DND-41 (cell line): ENCODE results near the gene CACNB4.

Experiments
- ATAC-seq: fragments of 200-7000 bp; cut with Tn5 transposase; 3 replicates; pipeline ENCODE4 v1.9.1; 2021; ENCODE audit warnings: low read depth; ENCODE audit not compliant: insufficient read depth
- DNase-seq: peaks from one replicate; pipeline ENCODE4 v3.0.0-alpha.2; 2020
- H2AFZ ChIP-seq: 2 replicates; pipeline ENCODE4 v1.6.0; 2012; ENCODE audit warnings: low read depth, low read length
- H3K27ac ChIP-seq: 2 replicates; pipeline ENCODE4 v1.5.1; 2012; ENCODE audit warnings: low read length, inconsistent platforms
- H3K27me3 ChIP-seq: fragments of 200-600 bp; sonication (generic); 2 replicates; pipeline ENCODE4 v1.6.0; 2012; ENCODE audit warnings: low read length, mild to moderate bottlenecking, inconsistent platforms; ENCODE audit not compliant: insufficient read depth, poor library complexity
- H3K36me3 ChIP-seq: 2 replicates; pipeline ENCODE4 v1.5.1; 2012; ENCODE audit warnings: low read length, inconsistent platforms; ENCODE audit not compliant: insufficient read depth
- H3K4me1 ChIP-seq: 2 replicates; pipeline ENCODE4 v1.5.1; 2012; ENCODE audit warnings: mild to moderate bottlenecking, low read length; ENCODE audit not compliant: insufficient read depth
- H3K4me2 ChIP-seq: 2 replicates; pipeline ENCODE4 v1.6.0; 2012; ENCODE audit warnings: mild to moderate bottlenecking, moderate library complexity, low read length, inconsistent platforms; ENCODE audit not compliant: insufficient read depth
- H3K4me3 ChIP-seq, 2 experiments: fragments of 200-600 bp in 1 of 2; shearing (Covaris generic) in 1 of 2; 2 replicates each; pipeline ENCODE4 v1.5.1; 2012 to 2016; ENCODE audit warnings: inconsistent platforms in 2 of 2, low read length in 2 of 2, mild to moderate bottlenecking in 2 of 2, low read depth in 1 of 2, moderate library complexity in 1 of 2
- H3K79me2 ChIP-seq: 2 replicates; pipeline ENCODE4 v1.6.0; 2012; ENCODE audit warnings: low read length, inconsistent platforms; ENCODE audit not compliant: insufficient read depth
- H3K9ac ChIP-seq: 2 replicates; pipeline ENCODE4 v1.6.0; 2012; ENCODE audit warnings: low read depth, mild to moderate bottlenecking, inconsistent platforms, low read length, moderate library complexity
- H3K9me3 ChIP-seq: 2 replicates; pipeline ENCODE4 v1.5.1; 2012; ENCODE audit warnings: low read length, moderate library complexity, mild to moderate bottlenecking, inconsistent platforms; ENCODE audit not compliant: insufficient read depth, severe bottlenecking
- H4K20me1 ChIP-seq: 2 replicates; pipeline ENCODE4 v1.6.0; 2012; ENCODE audit warnings: low read length; ENCODE audit not compliant: insufficient read depth
- CTCF ChIP-seq: IDR thresholded peaks from 2 replicates; pipeline ENCODE4 v1.5.1; 2012; ENCODE audit warnings: borderline replicate concordance, low read length, moderate library complexity, mild to moderate bottlenecking; ENCODE audit not compliant: poor library complexity, severe bottlenecking; ENCODE audit errors: extremely low read depth
- EZH2 ChIP-seq: IDR thresholded peaks from 3 replicates; pipeline ENCODE4 v1.6.1; 2012; ENCODE audit warnings: borderline replicate concordance, low read depth, mild to moderate bottlenecking, moderate library complexity, low read length, inconsistent platforms; ENCODE audit not compliant: severe bottlenecking

The CACNB4 gene

DNA sequence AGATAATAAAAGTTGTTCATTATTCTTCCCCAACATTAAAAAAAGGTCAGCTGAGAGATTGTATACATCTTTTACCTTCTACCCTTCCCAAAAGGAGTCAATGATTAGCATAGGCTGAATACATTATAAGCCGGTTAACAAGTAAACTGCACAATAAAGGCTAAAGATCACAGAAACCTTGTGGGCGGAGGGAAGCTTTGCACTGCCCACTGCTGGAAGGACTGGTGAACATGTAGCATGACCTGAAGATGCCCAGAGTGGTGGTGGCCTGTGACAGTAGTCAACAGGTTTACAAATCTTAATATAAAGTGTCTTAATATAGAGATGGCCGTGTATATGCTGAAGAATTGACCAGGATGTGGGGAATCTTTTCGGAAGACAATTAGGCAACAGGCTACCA lies 306.3 kb downstream of the CACNB4 start:
- Histone ChIP-seq H3K79me2 (no peaks in the 10 kb centered on the region), H3K27ac (no peak overlapping the region), H3K4me2 (no peak overlapping the region), H3K9me3 (no peaks in the 10 kb centered on the region), H3K4me1 (no peaks in the 10 kb centered on the region), H3K27me3 (no peaks in the 10 kb centered on the region), H3K4me3 (no peak overlapping the region), H2AFZ (no peak overlapping the region), H3K9ac (no peak overlapping the region), H3K36me3 (peaks cover 12% of the 10 kb centered on the region; the same call in 1 of the 2 replicates), H4K20me1 (no peaks in the 10 kb centered on the region)
- TF ChIP-seq CTCF = peak; percentile 7
- TF ChIP-seq EZH2 = no peak
- ATAC-seq (no peak), DNase-seq (no peak)

DNA sequence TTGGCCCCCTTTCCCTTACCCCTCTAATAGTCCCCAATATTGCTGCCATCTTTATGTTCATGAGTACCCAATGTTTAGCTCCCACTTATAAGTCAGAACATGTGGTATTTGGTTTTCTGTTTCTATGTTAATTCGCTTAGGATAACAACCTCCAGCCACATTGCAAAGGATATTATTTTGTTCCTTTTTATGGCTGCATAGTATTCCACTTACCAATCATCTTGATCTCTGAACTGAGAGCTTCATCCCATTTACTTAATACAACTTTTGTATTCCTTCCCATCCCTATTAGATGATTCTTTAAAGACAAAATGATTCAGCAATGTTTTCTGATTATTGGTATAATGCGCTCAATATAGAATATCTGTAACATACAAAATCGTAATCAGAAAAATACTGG lies 307.3 kb downstream of the CACNB4 start:
- Histone ChIP-seq H3K9me3 (no peaks in the 10 kb centered on the region), H3K4me2 (no peak overlapping the region), H3K27me3 (no peaks in the 10 kb centered on the region), H3K4me3 (no peak overlapping the region), H4K20me1 (no peaks in the 10 kb centered on the region), H3K36me3 (peaks cover 12% of the 10 kb centered on the region; the same call in 1 of the 2 replicates), H2AFZ (no peak overlapping the region), H3K9ac (no peak overlapping the region), H3K27ac (no peak overlapping the region), H3K4me1 (no peaks in the 10 kb centered on the region), H3K79me2 (no peaks in the 10 kb centered on the region)
- TF ChIP-seq EZH2 (no peak), CTCF (no peak)
- DNase-seq (no peak), ATAC-seq (no peak)

DNA sequence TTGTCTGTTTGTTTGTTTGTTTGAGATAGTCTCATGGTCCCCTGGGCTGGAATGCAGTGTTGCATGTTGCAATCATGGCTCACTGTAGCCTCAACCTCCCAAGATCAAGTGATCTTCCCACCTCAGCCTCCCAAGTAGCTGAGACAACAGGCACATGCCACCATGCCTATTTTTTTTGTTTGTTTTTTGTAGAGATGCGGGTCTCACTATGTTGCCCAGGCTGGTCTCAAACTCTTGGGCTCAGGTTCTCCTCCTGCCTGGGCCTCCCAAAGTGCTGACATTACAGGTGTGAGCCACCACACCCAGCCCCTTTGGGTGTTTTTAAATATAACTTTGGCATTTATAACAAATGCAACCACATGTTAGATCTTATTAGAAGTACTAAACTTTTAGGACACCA lies 308.2 kb downstream of the CACNB4 start:
- Histone ChIP-seq H3K27me3 (no peaks in the 10 kb centered on the region), H3K4me1 (no peaks in the 10 kb centered on the region), H3K27ac (no peak overlapping the region), H3K79me2 (no peaks in the 10 kb centered on the region), H2AFZ (no peak overlapping the region), H3K4me2 (no peak overlapping the region), H3K36me3 (peaks cover 12% of the 10 kb centered on the region; the same call in 1 of the 2 replicates), H4K20me1 (no peaks in the 10 kb centered on the region), H3K4me3 (no peak overlapping the region), H3K9me3 (no peaks in the 10 kb centered on the region), H3K9ac (no peak overlapping the region)
- DNase-seq (no peak), ATAC-seq (no peak)
- no peak for TF ChIP-seq EZH2
- no peak for TF ChIP-seq CTCF
